IMR-90 (cell line): ENCODE results near the gene ZNF600.

Experiments
- BHLHE40 ChIP-seq: fragments of 150-350 bp; IDR thresholded peaks from 2 replicates; pipeline ENCODE4 v1.6.1; 2016; ENCODE audit warnings: mild to moderate bottlenecking, low read depth, low read length
- MAFK ChIP-seq: IDR thresholded peaks from 2 replicates; pipeline ENCODE4 v1.6.1; 2012; ENCODE audit warnings: low read depth, low read length, improper control_type of control experiment
- POLR2A ChIP-seq: IDR thresholded peaks from 2 replicates; pipeline ENCODE4 v1.6.1; 2012; ENCODE audit warnings: mild to moderate bottlenecking, low read depth, low read length
- RAD21 ChIP-seq: IDR thresholded peaks from 2 replicates; pipeline ENCODE4 v1.6.1; 2012; ENCODE audit warnings: low read length, improper control_type of control experiment
- TF ChIP-seq, protein P1 (sequence below): conservative IDR thresholded peaks from 2 replicates; pipeline ENCODE4 v1.5.1; 2012; ENCODE audit warnings: mild to moderate bottlenecking, low read depth, low read length, improper control_type of control experiment

DNA sequence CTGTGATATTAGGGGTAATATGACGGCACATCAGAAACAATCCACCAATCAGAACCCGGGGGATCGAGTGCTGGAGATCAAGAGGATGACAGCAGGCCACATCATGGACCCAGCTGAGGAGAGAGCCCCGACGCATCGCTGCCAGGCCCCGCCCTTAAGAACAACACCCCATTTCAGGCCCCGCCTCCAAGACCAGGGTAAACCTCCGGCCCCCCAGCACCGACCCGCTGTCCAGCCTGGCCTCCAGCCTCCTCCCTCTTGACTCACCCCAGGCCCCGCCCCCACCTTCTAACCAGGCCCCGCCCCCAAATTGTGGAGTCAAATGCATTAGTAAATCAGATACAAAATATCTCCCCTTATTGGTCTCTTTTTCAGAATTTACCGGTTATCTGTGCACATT, 47.0 kb downstream of the ZNF600 start:
- TF ChIP-seq, protein P1, sequence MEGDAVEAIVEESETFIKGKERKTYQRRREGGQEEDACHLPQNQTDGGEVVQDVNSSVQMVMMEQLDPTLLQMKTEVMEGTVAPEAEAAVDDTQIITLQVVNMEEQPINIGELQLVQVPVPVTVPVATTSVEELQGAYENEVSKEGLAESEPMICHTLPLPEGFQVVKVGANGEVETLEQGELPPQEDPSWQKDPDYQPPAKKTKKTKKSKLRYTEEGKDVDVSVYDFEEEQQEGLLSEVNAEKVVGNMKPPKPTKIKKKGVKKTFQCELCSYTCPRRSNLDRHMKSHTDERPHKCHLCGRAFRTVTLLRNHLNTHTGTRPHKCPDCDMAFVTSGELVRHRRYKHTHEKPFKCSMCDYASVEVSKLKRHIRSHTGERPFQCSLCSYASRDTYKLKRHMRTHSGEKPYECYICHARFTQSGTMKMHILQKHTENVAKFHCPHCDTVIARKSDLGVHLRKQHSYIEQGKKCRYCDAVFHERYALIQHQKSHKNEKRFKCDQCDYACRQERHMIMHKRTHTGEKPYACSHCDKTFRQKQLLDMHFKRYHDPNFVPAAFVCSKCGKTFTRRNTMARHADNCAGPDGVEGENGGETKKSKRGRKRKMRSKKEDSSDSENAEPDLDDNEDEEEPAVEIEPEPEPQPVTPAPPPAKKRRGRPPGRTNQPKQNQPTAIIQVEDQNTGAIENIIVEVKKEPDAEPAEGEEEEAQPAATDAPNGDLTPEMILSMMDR = no peak
- no peak for TF ChIP-seq POLR2A
- no peak for TF ChIP-seq BHLHE40
- no peak for TF ChIP-seq RAD21
- no peak for TF ChIP-seq MAFK
